ENCODE measurements around the gene DIAPH2.

DNA sequence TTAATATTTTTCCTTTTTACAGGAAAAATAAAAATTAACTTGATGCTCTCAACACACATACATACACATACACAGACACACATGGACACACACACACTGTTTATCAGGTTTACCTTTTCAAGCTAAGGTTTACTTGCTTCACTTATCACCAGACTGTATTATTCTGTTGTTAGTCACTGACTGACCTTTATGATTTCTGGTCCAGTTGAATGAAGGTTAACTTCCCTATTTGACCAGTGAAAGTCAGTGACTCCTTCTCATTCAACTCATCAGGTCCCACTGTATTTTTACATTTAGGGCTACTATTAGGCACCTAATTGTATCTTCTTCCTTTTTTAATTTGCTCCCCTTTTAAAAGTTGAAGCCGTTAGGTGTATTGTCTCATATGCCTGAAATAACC lies 16.0 kb downstream of the DIAPH2 start:
- TF ChIP-seq, protein P1, sequence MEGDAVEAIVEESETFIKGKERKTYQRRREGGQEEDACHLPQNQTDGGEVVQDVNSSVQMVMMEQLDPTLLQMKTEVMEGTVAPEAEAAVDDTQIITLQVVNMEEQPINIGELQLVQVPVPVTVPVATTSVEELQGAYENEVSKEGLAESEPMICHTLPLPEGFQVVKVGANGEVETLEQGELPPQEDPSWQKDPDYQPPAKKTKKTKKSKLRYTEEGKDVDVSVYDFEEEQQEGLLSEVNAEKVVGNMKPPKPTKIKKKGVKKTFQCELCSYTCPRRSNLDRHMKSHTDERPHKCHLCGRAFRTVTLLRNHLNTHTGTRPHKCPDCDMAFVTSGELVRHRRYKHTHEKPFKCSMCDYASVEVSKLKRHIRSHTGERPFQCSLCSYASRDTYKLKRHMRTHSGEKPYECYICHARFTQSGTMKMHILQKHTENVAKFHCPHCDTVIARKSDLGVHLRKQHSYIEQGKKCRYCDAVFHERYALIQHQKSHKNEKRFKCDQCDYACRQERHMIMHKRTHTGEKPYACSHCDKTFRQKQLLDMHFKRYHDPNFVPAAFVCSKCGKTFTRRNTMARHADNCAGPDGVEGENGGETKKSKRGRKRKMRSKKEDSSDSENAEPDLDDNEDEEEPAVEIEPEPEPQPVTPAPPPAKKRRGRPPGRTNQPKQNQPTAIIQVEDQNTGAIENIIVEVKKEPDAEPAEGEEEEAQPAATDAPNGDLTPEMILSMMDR (IDR thresholded peaks at IDR 0.05) = no peak
- no peak for TF ChIP-seq POLR2A (IDR thresholded peaks at IDR 0.05)

All from breast epithelium (tissue), 3 donors.